Nephron (organoid): ENCODE measurements around the gene DGCR6L.
A peak's percentile ranks its signal among the peaks of the same experiment; 100 is the strongest.
"Not testable (repeated sequence)": the region's sequence is repeated elsewhere in the genome, so short reads cannot be mapped to it uniquely, and the experiment has no call there.

ENCODE experiments used
- H3K27ac Mint-ChIP-seq, 3 experiments: 2 replicates each; pipeline ENCODE4 v1.8.0; 2020; ENCODE audit warnings: mixed read lengths in 3 of 3, mild to moderate bottlenecking in 2 of 3, moderate library complexity in 1 of 3
- H3K27me3 Mint-ChIP-seq: 2 replicates; pipeline ENCODE4 v1.8.0; 2021; ENCODE audit warnings: low read depth, mild to moderate bottlenecking, moderate library complexity, mixed read lengths
- H3K36me3 Mint-ChIP-seq: 2 replicates; pipeline ENCODE4 v1.8.0; 2020; ENCODE audit warnings: low read depth, mixed read lengths
- H3K4me1 Mint-ChIP-seq: 2 replicates; pipeline ENCODE4 v1.8.0; 2020; ENCODE audit warnings: mixed read lengths
- H3K4me3 Mint-ChIP-seq, 3 experiments: 2 replicates each; pipeline ENCODE4 v1.8.0; 2020; ENCODE audit warnings: mild to moderate bottlenecking in 3 of 3, mixed read lengths in 3 of 3, moderate library complexity in 2 of 3
- H3K9me3 Mint-ChIP-seq: 2 replicates; pipeline ENCODE4 v1.8.0; 2020; ENCODE audit warnings: mixed read lengths
- TF ChIP-seq, protein P1 (sequence below), 3 experiments: fragments of 200-600 bp; sonication (generic); IDR thresholded peaks; one replicate each; pipeline ENCODE4 v1.5.0; 2021; ENCODE audit warnings: antibody characterized with exemption in 3 of 3; ENCODE audit not compliant: unreplicated experiment in 3 of 3

Gene DGCR6L

DNA sequence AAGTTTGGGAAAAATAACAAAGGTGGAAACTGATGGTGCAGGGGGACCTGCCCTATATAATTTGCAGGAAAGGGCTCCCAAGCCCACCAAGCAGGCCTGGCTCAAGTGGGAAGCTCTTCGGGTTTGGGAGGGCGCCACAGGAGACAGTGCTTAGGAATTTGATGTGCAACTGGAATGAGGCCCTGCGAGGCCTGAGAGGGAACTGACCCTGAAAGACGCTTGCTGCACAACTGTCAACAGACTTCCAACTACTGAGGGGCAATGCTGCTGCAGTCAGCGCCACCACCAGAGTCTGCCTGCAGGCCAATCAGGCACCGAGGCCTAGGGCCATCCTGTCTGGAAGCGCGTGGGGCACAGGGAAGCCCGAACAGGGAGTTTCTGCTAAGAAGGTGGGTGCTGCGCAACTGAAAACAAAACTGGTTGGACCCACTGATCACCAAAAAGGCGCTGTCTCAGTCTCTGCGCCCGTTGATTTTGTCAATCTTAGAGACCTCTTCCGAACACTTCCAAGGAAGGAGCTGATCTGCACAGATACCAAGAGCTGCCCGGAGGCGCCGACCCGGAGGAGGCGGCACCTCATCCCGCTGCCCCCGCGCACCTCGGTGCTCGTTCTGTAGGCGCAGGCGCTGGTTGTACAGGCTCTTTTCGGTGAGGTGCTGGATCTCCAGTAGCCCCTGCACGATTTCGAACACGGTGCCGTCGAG, 667 bp downstream of the DGCR6L start:
- Mint-ChIP-seq H3K4me3 (peak overlapping the region; percentile 90 to 94 (median 91)), H3K4me1 (peaks cover 27% of the 10 kb centered on the region), H3K27me3 (no peaks in the 10 kb centered on the region), H3K36me3 (no peaks in the 10 kb centered on the region), H3K9me3 (no peaks in the 10 kb centered on the region), H3K27ac (peak overlapping the region; percentile 45 to 82 (median 72))
- TF ChIP-seq, protein P1, sequence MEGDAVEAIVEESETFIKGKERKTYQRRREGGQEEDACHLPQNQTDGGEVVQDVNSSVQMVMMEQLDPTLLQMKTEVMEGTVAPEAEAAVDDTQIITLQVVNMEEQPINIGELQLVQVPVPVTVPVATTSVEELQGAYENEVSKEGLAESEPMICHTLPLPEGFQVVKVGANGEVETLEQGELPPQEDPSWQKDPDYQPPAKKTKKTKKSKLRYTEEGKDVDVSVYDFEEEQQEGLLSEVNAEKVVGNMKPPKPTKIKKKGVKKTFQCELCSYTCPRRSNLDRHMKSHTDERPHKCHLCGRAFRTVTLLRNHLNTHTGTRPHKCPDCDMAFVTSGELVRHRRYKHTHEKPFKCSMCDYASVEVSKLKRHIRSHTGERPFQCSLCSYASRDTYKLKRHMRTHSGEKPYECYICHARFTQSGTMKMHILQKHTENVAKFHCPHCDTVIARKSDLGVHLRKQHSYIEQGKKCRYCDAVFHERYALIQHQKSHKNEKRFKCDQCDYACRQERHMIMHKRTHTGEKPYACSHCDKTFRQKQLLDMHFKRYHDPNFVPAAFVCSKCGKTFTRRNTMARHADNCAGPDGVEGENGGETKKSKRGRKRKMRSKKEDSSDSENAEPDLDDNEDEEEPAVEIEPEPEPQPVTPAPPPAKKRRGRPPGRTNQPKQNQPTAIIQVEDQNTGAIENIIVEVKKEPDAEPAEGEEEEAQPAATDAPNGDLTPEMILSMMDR (IDR thresholded peaks at IDR 0.05; ENCODE audit: unreplicated experiment in 3 of 3), result no peak

DNA sequence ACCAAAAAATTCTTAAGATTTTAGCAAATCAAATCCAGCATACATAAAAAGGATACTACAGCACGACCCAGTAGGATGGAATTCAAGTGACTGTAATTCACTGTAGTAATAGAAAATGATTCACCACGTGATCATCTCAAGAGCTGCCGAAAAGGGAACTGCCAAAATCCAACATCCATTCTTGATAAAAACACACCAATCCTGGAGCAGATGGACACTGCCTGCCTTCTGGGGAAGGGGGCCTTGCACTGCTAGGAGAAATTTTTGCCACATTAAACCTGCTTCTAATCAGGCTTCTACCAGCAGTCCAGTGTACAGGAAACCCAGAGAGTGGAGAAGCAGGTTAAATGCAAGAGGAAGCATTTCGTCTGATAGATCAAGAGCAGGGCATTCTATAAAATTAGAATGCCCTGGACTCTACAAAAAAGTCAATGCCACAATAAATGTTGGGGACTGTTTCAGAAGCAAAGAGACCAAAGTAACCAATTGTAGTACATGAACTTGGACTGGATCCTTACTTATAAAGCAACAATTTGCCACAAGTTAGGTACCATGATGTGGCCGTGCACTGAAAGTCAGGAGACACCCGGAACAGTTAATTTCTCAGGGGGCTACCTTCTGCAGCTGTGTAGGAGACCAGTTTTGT, 1.7 kb downstream of the DGCR6L start:
- peak overlapping the region in 1 of 3 experiments; percentile 18 for H3K27ac Mint-ChIP-seq
- H3K27me3 Mint-ChIP-seq, H3K36me3 Mint-ChIP-seq, H3K9me3 Mint-ChIP-seq: not testable (repeated sequence)
- peak overlapping the region; percentile 85 to 91 (median 90) for H3K4me3 Mint-ChIP-seq
- peaks cover 27% of the 10 kb centered on the region for H3K4me1 Mint-ChIP-seq

- TF ChIP-seq, protein P1 (IDR thresholded peaks at IDR 0.05; ENCODE audit: unreplicated experiment in 3 of 3), result peak; percentile 39 to 55 (median 46)
- Mint-ChIP-seq H3K4me3 (peak overlapping the region; percentile 85 to 91 (median 90)), H3K4me1 (peaks cover 27% of the 10 kb centered on the region), H3K27ac (peak overlapping the region in 1 of 3 experiments; percentile 18)
- not testable (repeated sequence) for H3K9me3 Mint-ChIP-seq, H3K27me3 Mint-ChIP-seq, H3K36me3 Mint-ChIP-seq
These were observed 2.3 kb downstream of the DGCR6L start for GRCh38 chr22:20317402-20318042.

DNA sequence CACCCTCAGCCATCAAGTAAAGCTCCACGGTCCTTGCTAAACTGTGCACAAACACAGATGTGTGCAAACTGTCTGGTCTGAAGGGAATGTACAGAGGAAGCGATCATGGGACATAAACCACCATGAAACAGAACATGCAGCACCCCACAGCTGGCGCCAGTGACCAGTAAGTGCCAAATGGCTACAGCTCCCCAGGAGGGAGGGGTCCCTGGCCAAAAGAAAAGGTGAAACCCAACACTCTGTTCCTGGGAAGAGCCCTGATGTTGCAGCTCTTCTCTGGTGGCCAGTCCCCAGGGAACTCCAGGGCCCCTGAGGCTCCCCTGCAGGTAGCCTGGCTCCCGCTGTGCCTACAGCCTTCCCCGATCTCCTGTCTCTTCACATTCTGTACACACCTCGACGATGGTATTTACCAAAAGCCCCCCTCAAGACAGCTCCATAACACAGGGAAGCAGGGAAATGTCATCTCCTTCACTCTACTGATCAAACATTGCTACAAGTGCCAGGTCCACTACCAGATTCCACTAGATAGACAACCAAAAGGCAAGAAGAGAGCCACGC, 2.9 kb downstream of the DGCR6L start:
- Mint-ChIP-seq H3K27ac (no peak overlapping the region), H3K9me3 (no peaks in the 10 kb centered on the region), H3K27me3 (peaks cover under 1% of the 10 kb centered on the region), H3K4me3 (peak overlapping the region; percentile 85 to 91 (median 90)), H3K4me1 (peaks cover 26% of the 10 kb centered on the region), H3K36me3 (no peaks in the 10 kb centered on the region)
- TF ChIP-seq, protein P1 (IDR thresholded peaks at IDR 0.05; ENCODE audit: unreplicated experiment in 3 of 3), result no peak

- Mint-ChIP-seq H3K9me3 (no peaks in the 10 kb centered on the region), H3K4me3 (no peak overlapping the region), H3K27ac (no peak overlapping the region), H3K27me3 (peaks cover 4% of the 10 kb centered on the region), H3K36me3 (no peaks in the 10 kb centered on the region), H3K4me1 (peaks cover 21% of the 10 kb centered on the region)
- TF ChIP-seq, protein P1 (IDR thresholded peaks at IDR 0.05; ENCODE audit: unreplicated experiment in 3 of 3), result no peak
These were observed 3.5 kb downstream of the DGCR6L start for GRCh38 chr22:20316217-20316843.
